ENCODE results near the gene PCP2.

GRCh38 chr19:7672522-7672921, 39.0 kb upstream of the PCP2 start:
- no peak for TF ChIP-seq CTCF (IDR thresholded peaks at IDR 0.05)
- no peak for TF ChIP-seq POLR2A (IDR thresholded peaks at IDR 0.05)
- TF ChIP-seq EP300 (IDR thresholded peaks at IDR 0.05; ENCODE audit: low read depth) = no peak

Data from transverse colon (tissue), 3 donors.